AML-193 (cell line): Measurements from ENCODE around the gene KLHL6.
"Not testable (repeated sequence)": the region's sequence is repeated elsewhere in the genome, so short reads cannot be mapped to it uniquely, and the experiment has no call there.

Experiments
- DNase-seq, 2 experiments: peaks; one replicate each; lab custom pipeline; 2025; lab: John Stamatoyannopoulos, UW

The KLHL6 gene

GRCh38 chr3:183555541-183556081 lies at the start of gene KLHL6:
Gene KLHL6, minus strand, starts transcription at chr3:183555706. Its CDS starts 53 bp downstream, at chr3:183555653.
- peak; percentile 89 to 94 for DNase-seq

- DNase-seq, result no peak
These were observed 42.5 kb upstream of the KLHL6 start for GRCh38 chr3:183597959-183598358.

GRCh38 chr3:183594636-183595035 lies 39.1 kb upstream of the KLHL6 start:
- DNase-seq, result no peak

- no peak for DNase-seq
These were observed 37.3 kb upstream of the KLHL6 start for GRCh38 chr3:183592821-183593220.

GRCh38 chr3:183591881-183592521 lies 36.5 kb upstream of the KLHL6 start:
- peak; percentile 35 to 46 for DNase-seq

GRCh38 chr3:183590442-183590841 lies 34.9 kb upstream of the KLHL6 start:
- no peak for DNase-seq

GRCh38 chr3:183587336-183587735 lies 31.8 kb upstream of the KLHL6 start:
- DNase-seq, result peak; percentile 68 to 71

- no peak for DNase-seq
These were observed 31.0 kb upstream of the KLHL6 start for GRCh38 chr3:183586477-183586876.

GRCh38 chr3:183584914-183585280 lies 29.4 kb upstream of the KLHL6 start:
- DNase-seq, result no peak

- DNase-seq, result no peak
These were observed 28.9 kb upstream of the KLHL6 start for GRCh38 chr3:183584246-183584913.

- no peak for DNase-seq
These were observed 28.1 kb upstream of the KLHL6 start for GRCh38 chr3:183583331-183584245.

GRCh38 chr3:183582161-183582560 lies 26.7 kb upstream of the KLHL6 start:
- no peak for DNase-seq

GRCh38 chr3:183581496-183582155 lies 26.1 kb upstream of the KLHL6 start:
- DNase-seq, result no peak

- DNase-seq, result no peak
These were observed 24.7 kb upstream of the KLHL6 start for GRCh38 chr3:183579967-183580900.

GRCh38 chr3:183578179-183578578 lies 22.7 kb upstream of the KLHL6 start:
- no peak for DNase-seq

GRCh38 chr3:183577346-183577745 lies 21.8 kb upstream of the KLHL6 start:
- DNase-seq, result no peak

- DNase-seq, result no peak
These were observed 21.1 kb upstream of the KLHL6 start for GRCh38 chr3:183576487-183577107.

GRCh38 chr3:183572935-183573334 lies 17.4 kb upstream of the KLHL6 start:
- DNase-seq, result no peak

- DNase-seq, result not testable (repeated sequence)
These were observed 14.7 kb upstream of the KLHL6 start for GRCh38 chr3:183570191-183570590.

GRCh38 chr3:183566880-183567279 lies 11.4 kb upstream of the KLHL6 start:
- DNase-seq, result no peak
